Measurements from ENCODE around the gene FGFR2.

- TF ChIP-seq CTCF (IDR thresholded peaks at IDR 0.05; ENCODE audit: poor library complexity, severe bottlenecking) (no peak), EZH2 (IDR thresholded peaks at IDR 0.05; ENCODE audit: borderline replicate concordance, insufficient read depth, low read length, poor library complexity, severe bottlenecking) (no peak), POLR2AphosphoS5 (IDR thresholded peaks at IDR 0.05) (no peak), TAF1 (IDR thresholded peaks at IDR 0.05; ENCODE audit: low read depth) (no peak)
Observed at GRCh38 chr10:121497513-121498470, 100.5 kb downstream of the FGFR2 start.
